ENCODE data around the gene HMGA1.

The HMGA1 gene

GRCh38 chr6:34227761-34228421, 8.8 kb upstream of the HMGA1 start:
- in situ Hi-C loops (cut with MboI; ENCODE audit: low pct_unique_long_range_greater_than_20kb, low sequenced_read_pairs, unreplicated experiment), result loop anchor here (25.0 kb wide), 1 partner anchor 384 kb away; no protein-coding TSS in a partner anchor
- DNase-seq (ENCODE audit: low spot score), result no peak
- TF ChIP-seq CTCF (IDR thresholded peaks at IDR 0.05; ENCODE audit: extremely low read depth, insufficient read depth, missing control alignments), result no peak

DNA sequence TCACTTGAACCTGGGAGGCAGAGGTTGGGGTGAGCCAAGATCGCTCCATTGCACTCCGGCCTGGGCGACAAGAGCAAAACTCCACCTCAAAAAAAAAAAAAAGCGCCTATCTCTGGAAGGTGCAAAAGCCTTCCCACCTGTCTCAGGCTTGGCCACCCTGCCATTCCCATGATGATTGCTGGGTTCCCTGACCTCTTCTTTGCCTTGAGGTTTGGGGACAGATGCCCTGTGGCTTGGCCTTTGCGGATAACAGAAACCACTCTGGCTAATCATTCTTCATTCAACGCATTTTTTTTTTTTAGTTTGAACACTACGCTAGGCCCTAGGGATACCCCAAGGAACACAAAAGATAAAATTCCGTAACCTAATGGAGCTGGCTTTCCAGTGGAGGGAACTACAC, 6.8 kb upstream of the HMGA1 start:
- DNase-seq (ENCODE audit: low spot score), result no peak
- no peak for TF ChIP-seq CTCF (IDR thresholded peaks at IDR 0.05; ENCODE audit: extremely low read depth, insufficient read depth, missing control alignments)
- in situ Hi-C loops (cut with MboI; ENCODE audit: low pct_unique_long_range_greater_than_20kb, low sequenced_read_pairs, unreplicated experiment), result loop anchor here (25.0 kb wide), 1 partner anchor 382 kb away; no protein-coding TSS in a partner anchor

- TF ChIP-seq CTCF (IDR thresholded peaks at IDR 0.05; ENCODE audit: extremely low read depth, insufficient read depth, missing control alignments), result no peak
- in situ Hi-C loops (cut with MboI; ENCODE audit: low pct_unique_long_range_greater_than_20kb, low sequenced_read_pairs, unreplicated experiment), result loop anchor here (25.0 kb wide), 1 partner anchor 381 kb away; no protein-coding TSS in a partner anchor
- no peak for DNase-seq (ENCODE audit: low spot score)
Observed at GRCh38 chr6:34230653-34231371, 5.9 kb upstream of the HMGA1 start.

- in situ Hi-C loops (cut with MboI; ENCODE audit: low pct_unique_long_range_greater_than_20kb, low sequenced_read_pairs, unreplicated experiment), result loop anchor here (25.0 kb wide), 1 partner anchor 381 kb away; no protein-coding TSS in a partner anchor
- DNase-seq (ENCODE audit: low spot score), result no peak
- no peak for TF ChIP-seq CTCF (IDR thresholded peaks at IDR 0.05; ENCODE audit: extremely low read depth, insufficient read depth, missing control alignments)
Observed at GRCh38 chr6:34231566-34232336, 4.9 kb upstream of the HMGA1 start.

GRCh38 chr6:34232901-34233300, 3.8 kb upstream of the HMGA1 start:
- TF ChIP-seq CTCF (IDR thresholded peaks at IDR 0.05; ENCODE audit: extremely low read depth, insufficient read depth, missing control alignments), result no peak
- DNase-seq (ENCODE audit: low spot score), result no peak
- in situ Hi-C loops (cut with MboI; ENCODE audit: low pct_unique_long_range_greater_than_20kb, low sequenced_read_pairs, unreplicated experiment), result loop anchor here (25.0 kb wide), 1 partner anchor 379 kb away; no protein-coding TSS in a partner anchor

- in situ Hi-C loops (cut with MboI; ENCODE audit: low pct_unique_long_range_greater_than_20kb, low sequenced_read_pairs, unreplicated experiment), result loop anchor here (25.0 kb wide), 1 partner anchor 378 kb away; no protein-coding TSS in a partner anchor
- no peak for TF ChIP-seq CTCF (IDR thresholded peaks at IDR 0.05; ENCODE audit: extremely low read depth, insufficient read depth, missing control alignments)
- no peak for DNase-seq (ENCODE audit: low spot score)
Observed at GRCh38 chr6:34233867-34234266, 2.8 kb upstream of the HMGA1 start.

Data from GM13977 (cell line).